Stimulated activated naive B cell treated with anti-CD40 and anti-IgM and Interleukin-4, amounts not matched to agents 10 μg/mL and 1 μg/mL and 100 μg/mL, for 72 hours (primary cell): Measurements from ENCODE around the gene HMX1.

Experiments
- ATAC-seq, 2 donors: fragments of 150-1000 bp; cut with Tn5 transposase; replicated peaks; 2 replicates each; pipeline ENCODE4 v1.10.0; 2021; ENCODE audit warnings: moderate library complexity in 1 of 2
- DNase-seq: peaks from one replicate; pipeline ENCODE4 v3.0.0; 2021
- H3K27ac Mint-ChIP-seq: one replicate; pipeline ENCODE4 v1.8.0; 2022; ENCODE audit warnings: mild to moderate bottlenecking, mixed read lengths
- H3K27me3 Mint-ChIP-seq, 2 donors: one replicate each; pipeline ENCODE4 v1.8.0; 2022; ENCODE audit warnings: mixed read lengths in 2 of 2
- H3K36me3 Mint-ChIP-seq, 2 donors: one replicate each; pipeline ENCODE4 v1.8.0; 2022; ENCODE audit warnings: mixed read lengths in 2 of 2, mild to moderate bottlenecking in 1 of 2
- H3K4me1 Mint-ChIP-seq, 2 donors: one replicate each; pipeline ENCODE4 v1.8.0; 2022; ENCODE audit warnings: mixed read lengths in 2 of 2, mild to moderate bottlenecking in 1 of 2
- H3K4me3 Mint-ChIP-seq, 2 donors: one replicate each; pipeline ENCODE4 v1.8.0; 2022; ENCODE audit warnings: mild to moderate bottlenecking in 2 of 2, mixed read lengths in 2 of 2, moderate library complexity in 1 of 2
- H3K9me3 Mint-ChIP-seq, 2 donors: one replicate each; pipeline ENCODE4 v1.8.0; 2022; ENCODE audit warnings: mixed read lengths in 2 of 2, mild to moderate bottlenecking in 1 of 2

Gene HMX1

GRCh38 chr4:8817813-8818062 lies 53.9 kb downstream of the HMX1 start:
- H3K27ac Mint-ChIP-seq: no peak overlapping the region
- H3K27me3 Mint-ChIP-seq: peaks cover 11 to 14% of the 10 kb centered on the region in 2 donors
- H3K4me3 Mint-ChIP-seq: no peak overlapping the region
- ATAC-seq (no peak), DNase-seq (no peak)
- H3K4me1 Mint-ChIP-seq: no peaks in the 10 kb centered on the region
- H3K36me3 Mint-ChIP-seq: no peaks in the 10 kb centered on the region
- no peaks in the 10 kb centered on the region for H3K9me3 Mint-ChIP-seq

DNA sequence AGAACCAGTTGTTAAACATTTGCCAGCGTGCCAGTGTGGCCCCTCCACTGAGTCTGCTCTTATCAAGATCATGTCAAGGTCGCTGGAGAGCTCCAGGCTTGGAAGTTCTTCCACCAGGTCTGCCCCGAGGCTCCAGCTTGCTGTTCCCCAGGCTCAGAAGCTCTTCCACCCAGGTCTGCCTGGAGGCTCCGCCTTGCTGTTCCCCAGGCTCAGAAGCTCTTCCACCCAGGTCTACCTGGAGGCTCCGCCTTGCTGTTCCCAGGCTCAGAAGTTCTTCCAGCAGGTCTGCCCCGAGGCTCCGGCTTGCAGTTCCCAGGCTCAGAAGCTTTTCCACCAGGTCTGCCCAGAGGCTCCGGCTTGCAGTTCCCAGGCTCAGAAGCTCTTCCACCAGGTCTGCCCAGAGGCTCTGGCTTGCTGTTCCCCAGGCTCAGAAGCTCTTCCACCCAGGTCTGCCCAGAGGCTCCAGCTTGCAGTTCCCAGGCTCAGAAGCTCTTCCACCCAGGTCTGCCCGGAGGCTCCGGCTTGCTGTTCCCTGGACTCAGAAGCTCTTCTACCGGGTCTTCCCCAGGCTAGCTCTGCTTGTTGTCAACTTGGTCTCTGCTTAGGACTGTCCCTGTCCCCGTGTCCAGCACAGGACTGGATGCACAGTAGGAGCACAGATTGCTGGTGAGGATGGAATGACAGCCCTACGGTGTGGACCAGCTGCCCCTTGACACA lies 54.4 kb downstream of the HMX1 start:
- Mint-ChIP-seq H3K27ac (no peak overlapping the region), H3K9me3 (no peaks in the 10 kb centered on the region), H3K27me3 (peaks cover 11 to 14% of the 10 kb centered on the region in 2 donors), H3K4me1 (no peaks in the 10 kb centered on the region), H3K36me3 (no peaks in the 10 kb centered on the region), H3K4me3 (no peak overlapping the region)
- DNase-seq (no peak), ATAC-seq (no peak)
